IPS-18c (cell line): ENCODE results near the gene UAP1L1.

Experiments
- H3K4me3 ChIP-seq: 2 replicates; pipeline ENCODE4 v1.7.0; 2013; ENCODE audit warnings: low read depth, mild to moderate bottlenecking, low read length, moderate library complexity; ENCODE audit not compliant: insufficient read depth
- H3K9me3 ChIP-seq: one replicate; pipeline ENCODE4 v1.6.1; 2013; ENCODE audit warnings: mild to moderate bottlenecking, low read length, moderate library complexity; ENCODE audit not compliant: control insufficient read depth, insufficient read depth

Gene UAP1L1

DNA sequence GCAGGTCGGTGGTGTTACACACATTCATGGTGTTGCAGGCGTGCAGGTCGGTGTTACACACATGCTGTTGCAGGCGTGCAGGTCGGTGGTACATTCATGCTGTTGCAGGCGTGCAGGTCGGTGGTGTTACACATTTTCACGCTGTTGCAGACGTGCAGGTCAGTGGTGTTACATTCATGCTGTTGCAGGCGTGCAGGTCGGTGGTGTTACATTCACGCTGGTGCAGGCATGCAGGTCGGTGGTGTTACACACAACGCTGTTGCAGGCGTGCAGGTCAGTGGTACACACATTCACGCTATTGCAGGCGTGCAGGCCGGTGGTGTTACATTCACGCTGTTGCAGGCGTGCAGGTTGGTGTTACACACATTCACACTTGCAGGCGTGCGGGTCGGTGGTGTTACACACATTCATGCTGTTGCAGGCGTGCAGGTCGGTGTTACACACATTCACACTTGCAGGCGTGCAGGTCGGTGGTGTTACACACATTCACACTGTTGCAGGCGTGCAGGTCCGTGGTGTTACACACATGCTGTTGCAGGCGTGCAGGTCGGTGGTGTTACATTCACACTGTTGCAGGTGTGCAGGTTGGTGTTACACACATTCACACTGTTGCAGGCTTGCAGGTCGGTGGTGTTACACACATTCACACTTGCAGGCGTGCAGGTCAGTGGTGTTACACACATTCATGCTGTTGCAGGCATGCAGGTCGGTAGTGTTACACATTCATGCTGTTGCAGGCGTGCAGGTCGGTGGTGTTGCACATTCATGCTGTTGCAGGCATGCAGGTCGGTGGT, 26.1 kb downstream of the UAP1L1 start:
- H3K4me3 ChIP-seq: no peak overlapping the region
- peaks cover 7% of the 10 kb centered on the region for H3K9me3 ChIP-seq

- Histone ChIP-seq H3K9me3 (peaks cover 7% of the 10 kb centered on the region), H3K4me3 (no peak overlapping the region)
Observed at GRCh38 chr9:137105814-137106661, 28.7 kb downstream of the UAP1L1 start.

DNA sequence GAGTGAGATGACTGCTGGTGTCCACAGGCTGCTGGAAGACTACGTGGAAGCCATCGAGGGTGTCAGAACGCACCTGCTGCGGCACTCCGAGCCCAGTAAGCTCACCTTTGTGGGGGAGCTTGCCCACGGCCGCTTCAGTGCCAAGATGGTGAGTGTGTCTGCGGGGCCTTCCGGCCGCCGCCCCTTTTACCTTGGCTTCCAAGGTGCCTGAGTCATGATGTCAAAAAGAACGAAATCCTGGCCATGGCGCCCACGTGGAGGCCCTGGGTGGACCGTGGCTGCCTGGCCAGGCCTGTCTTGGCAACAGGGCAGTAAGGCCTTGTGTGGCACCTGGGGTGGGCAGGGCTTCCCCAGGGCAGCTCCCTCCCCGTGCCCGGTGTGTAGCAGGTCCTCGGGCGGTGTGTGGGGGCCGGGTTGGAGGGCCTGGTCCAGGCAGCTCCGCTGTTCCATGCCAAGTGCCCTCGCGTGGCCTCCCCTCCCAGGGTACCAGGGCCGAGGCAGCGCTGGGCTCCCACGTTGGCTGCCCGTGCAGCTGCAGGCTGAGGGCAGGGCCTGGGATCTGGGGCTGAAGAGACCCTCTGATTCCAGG, 29.4 kb downstream of the UAP1L1 start:
- Histone ChIP-seq H3K9me3 (peaks cover 7% of the 10 kb centered on the region), H3K4me3 (no peak overlapping the region)

- Histone ChIP-seq H3K4me3 (no peak overlapping the region), H3K9me3 (peaks cover 6% of the 10 kb centered on the region)
Observed at GRCh38 chr9:137107312-137107921, 30.1 kb downstream of the UAP1L1 start.

DNA sequence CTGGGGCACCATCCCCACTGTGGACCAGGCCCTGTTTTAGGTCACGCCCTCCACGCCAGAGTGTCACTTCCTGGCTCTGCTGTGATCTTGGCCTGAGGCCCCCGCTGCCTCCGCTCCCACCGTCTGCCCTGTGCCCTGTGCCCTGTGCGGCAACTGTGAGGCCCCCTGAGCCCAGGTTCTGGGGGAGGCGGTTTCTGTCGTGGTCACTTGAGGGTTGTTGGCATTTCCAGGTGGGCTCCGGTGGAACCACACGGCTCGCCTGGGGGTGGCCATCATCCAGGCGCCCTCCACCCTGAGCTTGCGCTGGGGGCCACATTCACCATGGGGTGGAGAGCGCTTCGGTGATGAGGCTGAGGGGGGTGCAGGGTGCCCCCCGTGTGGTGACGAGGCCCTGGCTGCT, 30.7 kb downstream of the UAP1L1 start:
- Histone ChIP-seq H3K9me3 (peaks cover under 1% of the 10 kb centered on the region), H3K4me3 (no peak overlapping the region)

- Histone ChIP-seq H3K4me3 (no peak overlapping the region), H3K9me3 (no peaks in the 10 kb centered on the region)
Observed at GRCh38 chr9:137108608-137109249, 31.4 kb downstream of the UAP1L1 start.

DNA sequence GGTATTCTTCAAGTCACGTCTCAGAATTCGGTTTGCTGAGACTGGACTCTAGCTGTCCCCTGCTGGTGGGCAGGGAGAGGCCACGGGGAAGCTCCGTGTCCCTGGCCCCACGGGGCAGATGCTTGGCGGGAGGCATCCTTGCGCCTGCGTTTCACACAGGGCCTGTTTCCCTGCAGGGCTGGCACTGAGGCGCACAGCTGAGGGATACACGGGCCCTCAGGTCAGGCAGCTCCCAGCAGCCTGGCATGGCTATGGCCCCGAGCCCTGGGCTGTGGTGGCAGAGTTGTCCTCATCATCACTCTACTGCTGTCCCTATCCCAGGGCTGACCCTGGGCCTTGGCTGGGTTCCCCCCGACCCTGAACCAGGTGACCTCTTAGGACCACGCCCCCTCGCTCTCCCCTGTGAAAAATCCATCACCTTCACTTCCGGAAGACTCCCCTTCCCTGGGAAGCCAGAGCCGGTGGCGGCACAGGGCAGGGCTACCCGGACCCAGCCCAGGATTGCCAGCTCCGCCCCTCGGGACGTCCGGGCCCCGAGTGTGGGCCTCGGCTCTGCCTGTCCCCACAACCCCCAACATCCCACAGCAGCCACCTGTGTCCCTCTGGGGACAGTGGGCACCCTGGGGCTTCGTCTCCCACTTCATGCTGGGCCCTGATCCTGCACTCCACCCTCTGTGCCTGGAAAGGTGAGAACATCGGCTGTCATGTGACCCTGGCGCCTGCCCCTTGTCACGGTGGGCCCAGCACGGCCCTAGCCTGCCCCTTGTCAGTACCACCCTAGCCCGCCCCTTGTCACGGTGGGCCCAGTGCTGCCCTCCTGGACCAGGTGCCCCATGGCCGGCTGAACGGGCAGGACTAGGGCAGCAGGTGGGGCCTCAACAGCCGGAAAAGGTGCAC, 32.2 kb downstream of the UAP1L1 start:
- H3K9me3 ChIP-seq: no peaks in the 10 kb centered on the region
- no peak overlapping the region for H3K4me3 ChIP-seq

- H3K4me3 ChIP-seq: no peak overlapping the region
- no peaks in the 10 kb centered on the region for H3K9me3 ChIP-seq
Observed at GRCh38 chr9:137110147-137110910, 33.0 kb downstream of the UAP1L1 start.

- H3K9me3 ChIP-seq: no peaks in the 10 kb centered on the region
- no peak overlapping the region for H3K4me3 ChIP-seq
Observed at GRCh38 chr9:137110911-137111787, 33.8 kb downstream of the UAP1L1 start.

- Histone ChIP-seq H3K4me3 (no peak overlapping the region), H3K9me3 (no peaks in the 10 kb centered on the region)
Observed at GRCh38 chr9:137111788-137112563, 34.7 kb downstream of the UAP1L1 start.

GRCh38 chr9:137112564-137113384, 35.5 kb downstream of the UAP1L1 start:
- Histone ChIP-seq H3K9me3 (no peaks in the 10 kb centered on the region), H3K4me3 (no peak overlapping the region)

DNA sequence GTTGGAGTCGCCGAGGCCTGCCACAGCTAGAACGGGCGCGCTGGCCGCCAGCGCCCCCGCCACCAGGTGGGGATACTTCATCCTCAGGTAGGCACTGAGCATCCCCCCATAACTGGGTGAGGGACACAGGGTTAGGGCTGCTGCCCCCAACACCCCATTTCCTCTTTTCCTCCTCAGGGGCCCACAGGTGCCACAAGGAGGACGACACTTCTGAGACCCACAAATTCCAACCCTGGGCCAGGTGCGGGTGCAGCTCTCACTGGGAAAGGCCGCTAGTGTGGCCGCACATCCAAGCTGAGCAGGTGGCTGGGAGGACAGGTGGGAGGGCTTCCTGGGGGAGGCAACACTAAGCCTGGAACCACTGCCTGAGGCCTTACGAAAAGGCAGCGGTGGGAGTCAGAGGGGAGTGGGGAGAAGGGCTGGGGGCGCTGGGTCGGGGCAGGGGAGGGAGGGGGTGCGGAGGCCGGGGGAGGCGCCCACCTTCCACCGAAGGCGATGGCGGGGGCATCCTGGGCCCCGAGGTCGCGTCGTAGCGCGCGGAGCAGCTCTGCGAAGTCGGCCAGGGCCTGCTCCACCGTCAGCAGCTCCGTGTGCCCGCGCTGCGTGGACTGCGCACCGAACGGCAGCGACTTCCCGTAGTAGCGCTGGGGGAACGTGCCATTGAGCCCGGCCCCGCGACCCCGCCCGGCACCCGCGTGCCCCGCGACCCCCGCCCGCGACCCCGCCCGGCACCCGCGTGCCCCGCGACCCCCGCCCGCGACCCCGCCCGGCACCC, 36.3 kb downstream of the UAP1L1 start:
- Histone ChIP-seq H3K9me3 (no peaks in the 10 kb centered on the region), H3K4me3 (no peak overlapping the region)

GRCh38 chr9:137114220-137114612, 36.9 kb downstream of the UAP1L1 start:
- peak overlapping the region; percentile 41 for H3K4me3 ChIP-seq
- no peaks in the 10 kb centered on the region for H3K9me3 ChIP-seq
